SHP77 (cell line): ENCODE results near the gene AASS.
A peak's percentile ranks its signal among the peaks of the same experiment; 100 is the strongest.
"Not testable (repeated sequence)": the region's sequence is repeated elsewhere in the genome, so short reads cannot be mapped to it uniquely, and the experiment has no call there.

Source experiments
- DNase-seq, 2 experiments: peaks; one replicate each; lab custom pipeline; 2025; lab: John Stamatoyannopoulos, UW

Gene AASS

GRCh38 chr7:122143751-122144711 lies at the start of gene AASS:
TSS of gene AASS (minus strand) at chr7:122144249. CDS start at chr7:122133726, 10,523 bp downstream.
- peak; percentile 90 to 92 for DNase-seq

DNA sequence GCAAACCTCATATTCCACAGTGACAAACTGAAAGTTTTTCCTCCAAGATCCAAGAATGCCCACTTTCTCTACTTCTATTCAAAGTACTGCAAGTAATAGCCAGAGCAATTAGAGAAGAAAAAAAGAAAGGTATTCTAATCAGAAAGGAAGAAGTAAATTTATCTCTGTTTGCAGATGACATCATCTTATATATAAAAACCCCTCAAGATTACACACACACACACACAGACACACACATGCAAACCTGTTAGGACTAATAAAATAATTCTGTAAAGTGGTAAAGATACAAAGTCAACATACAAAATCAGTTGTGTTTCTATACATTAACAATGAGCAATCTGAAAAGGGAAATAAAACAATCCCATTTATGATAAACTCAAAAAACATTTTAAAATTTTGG lies 44.7 kb upstream of the AASS start:
- DNase-seq: no peak

- DNase-seq: no peak
Observed at GRCh38 chr7:122183106-122183505, 39.1 kb upstream of the AASS start.

DNA sequence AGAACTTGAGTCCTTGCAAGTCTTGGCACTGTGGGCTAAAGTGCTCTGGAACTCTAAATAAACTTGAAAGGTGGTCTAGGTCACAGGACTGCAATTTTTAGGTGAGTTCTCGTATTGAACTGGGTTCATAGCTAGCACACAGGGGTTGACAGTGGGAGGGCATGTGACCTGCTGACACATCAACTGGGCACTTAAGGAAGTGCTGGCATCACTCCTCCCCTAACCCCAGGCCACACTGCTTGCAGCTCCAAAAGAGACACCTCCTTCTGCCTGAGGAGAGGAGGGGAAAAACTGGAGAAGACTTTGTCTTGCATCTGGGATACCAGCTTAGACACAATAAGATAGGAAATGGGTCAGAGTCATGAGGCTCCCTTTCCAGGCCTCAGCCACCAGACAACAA lies 38.0 kb upstream of the AASS start:
- DNase-seq: no peak

- DNase-seq: not testable (repeated sequence)
Observed at GRCh38 chr7:122172144-122172543, 28.1 kb upstream of the AASS start.

DNA sequence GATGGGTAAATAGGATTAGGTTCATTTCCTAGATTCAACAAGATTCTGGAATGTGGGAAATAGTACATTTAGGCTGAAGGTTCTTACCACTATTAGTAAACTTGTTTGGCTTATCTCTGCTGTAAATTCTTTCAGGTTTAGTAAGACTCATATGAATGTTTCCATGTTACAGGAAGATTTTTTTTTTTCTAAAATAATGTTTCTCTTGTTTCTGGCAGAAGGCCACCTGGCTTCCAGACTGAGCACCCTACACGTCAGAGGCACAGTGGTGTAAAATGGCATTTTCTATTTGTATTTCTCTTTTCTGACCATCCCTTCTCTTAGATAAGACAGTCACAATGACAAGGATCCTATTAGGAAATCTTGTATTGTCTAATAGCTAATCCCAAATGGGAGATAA lies 22.7 kb upstream of the AASS start:
- DNase-seq: no peak

GRCh38 chr7:122166275-122166674 lies 22.2 kb upstream of the AASS start:
- no peak for DNase-seq

DNA sequence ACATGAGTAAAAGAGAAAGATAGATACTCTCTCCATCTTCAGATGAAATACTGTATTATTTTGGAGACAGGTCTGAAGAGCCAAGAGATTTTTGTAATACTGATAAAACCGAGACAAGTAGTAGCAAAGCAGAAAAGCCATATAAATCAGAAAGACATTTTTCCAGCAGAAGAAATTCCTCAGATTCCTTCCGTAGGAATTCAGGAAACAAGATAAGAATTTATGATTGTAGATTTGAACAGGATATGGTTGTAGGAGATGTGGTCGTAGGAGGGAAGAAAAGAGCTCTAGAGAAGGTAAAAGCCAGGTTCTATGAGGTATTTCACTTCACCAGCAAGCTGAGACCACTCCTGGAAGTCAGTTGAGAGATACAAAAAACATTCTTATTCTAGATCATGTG lies 17.6 kb upstream of the AASS start:
- DNase-seq: no peak

- DNase-seq: no peak
Observed at GRCh38 chr7:122155566-122155965, 11.5 kb upstream of the AASS start.

GRCh38 chr7:122148878-122149277 lies 4.8 kb upstream of the AASS start:
- no peak for DNase-seq

DNA sequence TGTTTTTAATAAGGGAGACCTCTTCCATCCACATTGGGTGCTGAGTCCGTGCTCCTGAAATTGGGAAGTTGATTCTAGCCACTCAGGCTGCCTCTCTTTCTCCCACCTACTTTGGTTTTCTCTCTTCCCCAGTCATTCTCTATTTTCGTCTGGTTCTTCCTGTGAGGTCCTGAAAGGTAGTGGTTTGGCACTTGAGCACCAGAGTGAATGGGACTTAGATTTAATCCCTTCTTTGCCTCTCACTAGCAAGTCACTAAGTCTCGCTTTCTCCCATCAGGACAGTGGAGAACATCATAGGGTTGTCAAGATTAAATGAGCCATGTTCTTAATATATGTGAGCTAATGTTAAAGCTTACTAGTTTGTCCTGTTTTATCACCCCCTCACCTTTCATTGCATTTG lies 4.0 kb upstream of the AASS start:
- no peak for DNase-seq

- no peak for DNase-seq
Observed at GRCh38 chr7:122145937-122146645, 2.0 kb upstream of the AASS start.

GRCh38 chr7:122143376-122143750 lies 686 bp downstream of the AASS start:
- DNase-seq: no peak

- no peak for DNase-seq
Observed at GRCh38 chr7:122140918-122141317, 3.1 kb downstream of the AASS start.

- DNase-seq: no peak
Observed at GRCh38 chr7:122137251-122138077, 6.6 kb downstream of the AASS start.

- DNase-seq: no peak
Observed at GRCh38 chr7:122136639-122137245, 7.3 kb downstream of the AASS start.

DNA sequence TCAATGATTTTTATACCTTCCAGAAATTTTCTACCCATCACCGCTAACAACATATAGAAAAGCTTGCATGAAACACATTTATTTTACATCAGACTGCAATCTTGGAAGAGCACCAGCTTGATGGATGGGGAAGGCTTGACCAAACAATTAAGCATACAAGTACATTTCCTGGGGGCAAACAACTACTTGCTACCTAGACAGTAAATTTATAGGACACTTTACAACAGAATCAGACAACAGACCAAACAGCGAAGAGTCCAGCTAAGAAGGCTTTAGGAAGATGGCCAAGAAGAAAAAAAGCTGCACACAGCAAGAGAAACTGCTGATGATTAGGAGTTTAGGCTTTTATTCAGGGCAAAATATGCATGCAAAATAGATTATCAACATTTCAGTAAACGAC lies 8.0 kb downstream of the AASS start:
- DNase-seq: no peak

- no peak for DNase-seq
Observed at GRCh38 chr7:122135275-122135674, 8.8 kb downstream of the AASS start.

DNA sequence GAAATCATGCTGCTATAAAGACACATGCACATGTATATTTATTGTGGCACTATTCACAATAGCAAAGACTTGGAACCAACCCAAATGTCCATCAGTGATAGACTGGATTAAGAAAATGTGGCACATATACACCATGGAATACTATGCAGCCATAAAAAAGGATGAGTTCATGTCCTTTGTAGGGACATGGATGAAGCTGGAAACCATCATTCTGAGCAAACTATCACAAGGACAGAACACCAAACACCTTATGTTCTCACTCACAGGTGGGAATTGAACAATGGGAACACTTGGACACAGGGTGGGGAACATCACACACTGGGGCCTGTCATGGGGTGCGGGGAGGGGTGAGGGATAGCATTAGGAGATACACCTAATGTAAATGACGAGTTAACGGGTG lies 9.3 kb downstream of the AASS start:
- not testable (repeated sequence) for DNase-seq

DNA sequence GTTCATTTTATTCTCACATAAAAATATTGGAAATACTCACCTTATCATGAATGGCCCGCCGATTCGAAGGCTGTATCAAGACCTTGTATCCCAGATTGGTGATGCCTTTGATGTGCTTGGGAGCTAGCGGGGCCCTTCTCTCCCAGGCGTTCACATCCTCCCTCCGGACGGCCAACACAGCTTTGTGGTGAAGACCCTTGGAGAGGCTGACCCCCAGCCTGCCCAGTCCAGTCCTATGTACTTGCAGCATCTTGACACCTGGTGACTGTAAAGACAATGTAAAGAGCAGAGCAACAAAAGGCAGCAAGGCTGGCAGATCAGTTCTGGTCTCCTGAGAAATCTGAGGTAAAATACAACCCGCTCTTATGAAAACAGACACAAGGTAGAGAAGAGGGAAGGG lies 10.6 kb downstream of the AASS start:
- no peak for DNase-seq

- no peak for DNase-seq
Observed at GRCh38 chr7:122132341-122132740, 11.7 kb downstream of the AASS start.

DNA sequence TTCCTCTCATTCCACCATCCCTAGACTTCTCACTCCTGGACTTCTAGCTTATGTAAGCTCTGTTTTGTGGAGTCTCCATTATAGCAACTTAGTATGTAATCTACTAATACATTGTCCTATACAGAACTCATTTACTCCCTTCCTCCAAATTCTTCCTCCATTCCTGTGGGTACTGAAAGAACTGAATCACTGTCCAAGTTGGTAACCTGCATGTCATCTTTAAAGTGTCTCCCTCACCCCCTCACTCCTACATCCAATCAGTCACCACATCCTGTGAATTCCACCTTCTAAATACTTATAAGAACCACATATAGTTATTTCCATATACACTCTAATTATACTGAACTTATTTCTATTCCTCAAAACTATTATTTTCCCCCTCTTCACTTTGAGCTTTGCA lies 20.3 kb downstream of the AASS start:
- no peak for DNase-seq
